GM19452 (cell line): ENCODE results near the gene KMT5C.
"Not testable (repeated sequence)": the region's sequence is repeated elsewhere in the genome, so short reads cannot be mapped to it uniquely, and the experiment has no call there.

Experiments used
- ATAC-seq: cut with Tn5 transposase; IDR thresholded peaks from one replicate; pipeline ENCODE4 v1.9.1; 2021; ENCODE audit not compliant: unreplicated experiment

KMT5C gene

DNA sequence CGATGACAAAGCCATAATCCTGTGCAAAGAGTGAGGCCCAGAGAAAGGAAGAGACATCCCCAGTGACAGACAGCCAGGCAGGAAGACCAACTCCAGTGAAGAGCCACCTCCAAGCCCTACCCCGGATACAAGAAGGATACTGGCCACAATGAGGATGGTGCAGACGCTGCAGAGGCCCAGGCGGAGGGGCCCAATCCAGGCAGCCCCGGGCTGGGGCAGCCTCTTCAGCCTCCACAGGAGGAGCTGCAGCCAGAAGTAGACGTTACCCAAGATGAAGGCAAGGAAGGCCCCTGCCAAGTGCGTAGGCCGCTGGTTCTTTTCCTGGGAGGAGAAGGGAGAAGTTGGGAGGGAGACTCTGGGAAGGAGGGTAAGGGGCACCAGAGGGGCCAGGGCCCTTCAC lies 23.0 kb upstream of the KMT5C start:
- ATAC-seq, result no peak

GRCh38 chr19:55319785-55320184 lies 19.9 kb upstream of the KMT5C start:
- ATAC-seq, result no peak

- ATAC-seq, result no peak
Observed at GRCh38 chr19:55320844-55321419, 18.7 kb upstream of the KMT5C start.

GRCh38 chr19:55321466-55322137 lies 18.1 kb upstream of the KMT5C start:
- no peak for ATAC-seq

GRCh38 chr19:55322204-55322885 lies 17.3 kb upstream of the KMT5C start:
- no peak for ATAC-seq

GRCh38 chr19:55324662-55325061 lies 15.0 kb upstream of the KMT5C start:
- no peak for ATAC-seq

GRCh38 chr19:55325172-55325571 lies 14.5 kb upstream of the KMT5C start, which contains the start of gene TMEM150B:
TSS of gene TMEM150B (minus strand) at chr19:55325341. CDS start at chr19:55321036, 4,305 bp downstream.
- no peak for ATAC-seq

DNA sequence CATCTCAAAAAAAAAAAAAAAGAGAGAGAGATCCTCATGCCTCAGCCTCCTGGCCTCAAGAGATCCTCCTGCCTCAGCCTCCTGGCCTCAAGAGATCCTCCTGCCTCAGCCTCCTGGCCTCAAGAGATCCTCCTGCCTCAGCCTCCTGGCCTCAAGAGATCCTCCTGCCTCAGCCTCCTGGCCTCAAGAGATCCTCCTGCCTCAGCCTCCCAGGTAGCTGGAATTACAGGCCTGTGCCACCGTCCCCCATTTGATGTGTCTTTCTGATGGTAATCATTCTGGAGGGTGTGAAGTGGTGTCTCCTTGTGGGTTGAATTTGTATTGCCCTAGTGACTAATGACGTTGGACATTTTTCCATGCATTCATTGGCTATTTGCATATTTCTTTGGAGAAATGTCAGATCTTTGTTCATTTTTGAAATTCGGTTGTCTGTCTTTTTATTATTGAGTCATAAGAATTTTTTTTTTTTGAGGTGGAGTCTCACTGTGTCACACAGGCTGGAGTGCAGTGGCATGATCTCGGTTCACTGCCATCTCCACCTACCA lies 10.8 kb upstream of the KMT5C start:
- ATAC-seq, result not testable (repeated sequence)

DNA sequence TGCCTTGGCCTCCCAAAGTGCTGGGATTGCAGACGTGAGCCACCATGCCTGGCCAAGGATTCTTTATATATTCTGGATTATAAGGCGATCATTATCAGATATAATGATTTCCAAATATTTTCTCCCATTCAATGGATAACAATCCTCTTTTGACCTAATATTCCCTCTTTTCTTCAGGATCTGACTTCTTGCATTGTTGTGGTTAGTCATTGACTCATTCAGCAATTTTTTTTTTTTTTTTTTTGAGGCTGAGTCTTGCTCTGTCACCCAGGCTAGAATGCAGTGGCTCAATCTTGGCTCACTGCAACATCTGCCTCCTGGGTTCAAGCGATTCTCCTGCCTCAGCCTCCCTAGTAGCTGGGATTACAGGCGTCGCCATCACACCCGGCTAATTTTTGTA lies 9.9 kb upstream of the KMT5C start:
- ATAC-seq, result not testable (repeated sequence)

DNA sequence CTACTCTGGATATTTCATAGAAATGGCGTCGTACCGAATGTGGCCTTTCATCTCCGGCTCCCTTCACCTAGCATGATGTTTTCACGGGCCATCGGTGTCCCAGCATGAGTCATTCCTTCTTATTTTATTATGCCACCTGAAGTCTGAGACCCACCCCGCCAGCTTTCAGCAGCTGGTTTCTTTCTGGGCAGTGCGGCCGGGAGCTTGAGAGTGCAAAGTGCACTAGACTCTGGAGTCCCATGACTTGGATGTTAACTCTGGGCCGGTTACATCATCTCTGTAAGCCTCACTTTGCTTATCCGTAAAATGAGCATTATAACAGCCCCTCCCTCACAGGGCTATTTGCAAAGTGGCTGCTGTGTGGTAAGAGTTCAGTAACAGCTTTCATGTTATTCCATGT lies 5.8 kb upstream of the KMT5C start:
- no peak for ATAC-seq

- no peak for ATAC-seq
Observed at GRCh38 chr19:55336101-55336500, 3.6 kb upstream of the KMT5C start.

DNA sequence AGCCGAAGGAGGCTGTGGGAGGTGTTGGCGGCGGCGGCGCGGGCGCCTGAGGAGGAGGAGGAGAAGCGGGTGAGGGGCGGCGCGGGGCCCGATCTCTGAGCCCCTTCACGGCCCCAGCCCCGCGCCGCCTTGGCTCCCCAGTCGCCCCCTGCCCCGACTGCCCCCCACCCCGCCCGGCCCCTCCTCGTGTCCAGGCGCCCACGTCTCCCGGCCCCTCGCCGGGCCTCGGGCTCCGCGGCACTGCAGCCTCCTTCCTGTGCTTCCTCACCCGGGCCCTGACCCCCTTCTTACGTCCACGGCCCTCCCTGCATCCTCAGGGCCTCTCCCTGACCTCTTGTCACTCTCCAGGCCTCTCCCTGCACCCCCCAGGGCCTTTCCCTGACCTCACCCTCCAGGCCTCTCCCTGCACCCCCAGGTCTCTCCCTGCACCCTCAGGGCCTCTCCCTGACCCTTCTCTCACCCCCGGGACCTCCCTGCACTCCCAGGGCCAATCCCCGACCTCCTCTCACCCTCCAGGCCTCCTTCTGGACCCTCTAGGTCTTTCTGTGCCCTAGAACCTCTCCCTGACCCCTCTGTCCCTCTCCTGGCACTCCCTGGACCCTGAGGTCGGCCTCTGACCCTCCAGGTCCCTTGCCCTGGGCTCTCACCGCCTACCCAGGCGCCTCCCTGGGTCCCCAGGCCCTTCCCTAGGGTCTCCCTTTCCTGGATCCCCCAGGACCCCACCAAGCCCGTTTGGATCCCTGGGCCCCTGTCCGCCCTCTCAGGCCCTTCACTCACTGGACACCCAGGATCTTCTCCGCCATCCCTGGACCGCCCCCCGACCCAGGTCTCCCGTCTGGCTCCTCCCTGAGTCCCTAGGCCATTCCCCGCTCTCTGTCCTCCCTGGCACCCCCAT lies 460 bp downstream of the KMT5C start:
- ATAC-seq, result no peak

DNA sequence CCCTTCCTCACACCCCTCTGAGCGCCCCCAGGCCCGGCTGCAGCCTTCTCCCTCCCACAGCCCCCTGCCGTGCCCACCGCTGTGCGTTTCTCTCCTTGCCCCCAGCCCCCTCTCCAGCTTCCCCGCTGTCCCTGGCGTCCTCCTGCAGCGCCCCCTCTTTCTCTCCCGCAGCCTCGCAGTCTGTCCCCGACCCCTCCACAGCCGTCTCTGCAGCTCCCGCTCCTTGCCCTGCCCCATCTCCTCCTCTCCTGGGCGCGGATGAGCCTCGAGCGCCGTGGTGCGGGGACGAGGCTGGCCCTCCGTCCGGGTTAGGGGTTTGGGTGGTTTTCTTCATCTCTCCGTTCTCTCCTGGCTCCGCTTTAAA lies 1.1 kb downstream of the KMT5C start:
- ATAC-seq, result no peak

- ATAC-seq, result no peak
Observed at GRCh38 chr19:55341171-55341588, 1.5 kb downstream of the KMT5C start.

DNA sequence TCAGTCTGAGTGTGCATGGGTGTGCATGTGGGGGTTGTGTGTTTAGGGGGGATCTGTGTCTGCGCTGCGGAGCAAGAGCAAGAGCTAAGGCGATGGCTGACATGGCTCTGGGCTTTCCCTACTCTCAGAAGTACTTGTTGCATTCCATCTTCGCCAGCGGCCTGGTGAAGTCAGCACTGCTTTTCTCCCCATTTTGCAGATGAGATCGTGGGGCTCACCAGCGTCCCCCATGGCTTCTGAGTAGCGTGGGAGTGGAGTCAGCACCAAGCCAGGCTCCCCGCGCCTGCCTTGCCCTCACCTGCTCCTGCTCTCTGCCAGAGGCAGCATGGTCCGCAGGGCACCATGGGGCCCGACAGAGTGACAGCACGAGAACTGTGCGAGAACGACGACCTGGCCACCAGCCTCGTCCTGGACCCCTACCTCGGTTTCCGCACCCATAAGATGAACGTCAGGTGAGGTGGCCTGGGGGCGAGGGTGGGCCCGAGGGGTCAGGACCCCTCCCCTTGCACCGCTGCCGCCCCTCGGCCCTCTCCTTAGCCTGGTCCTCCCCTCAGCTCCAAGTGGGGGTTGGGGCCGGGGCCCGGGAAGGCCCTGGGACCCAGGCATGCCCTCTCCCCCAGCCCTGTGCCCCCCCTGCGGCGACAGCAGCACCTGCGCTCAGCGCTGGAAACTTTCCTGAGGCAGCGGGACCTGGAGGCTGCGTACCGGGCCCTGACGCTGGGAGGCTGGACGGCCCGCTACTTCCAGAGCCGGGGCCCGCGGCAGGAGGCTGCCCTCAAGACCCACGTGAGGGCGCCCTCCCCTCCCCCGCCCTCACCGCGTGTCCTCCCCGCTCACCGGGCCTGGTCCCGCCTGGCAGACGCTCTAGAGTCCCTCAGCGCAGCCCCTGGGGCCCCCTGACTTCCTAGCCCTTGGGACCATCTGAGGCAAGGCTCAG lies 2.2 kb downstream of the KMT5C start:
- no peak for ATAC-seq

- ATAC-seq, result no peak
Observed at GRCh38 chr19:55344444-55344843, 4.8 kb downstream of the KMT5C start.

- no peak for ATAC-seq
Observed at GRCh38 chr19:55345101-55345817, 5.6 kb downstream of the KMT5C start.

GRCh38 chr19:55345818-55346724 lies 6.4 kb downstream of the KMT5C start:
- no peak for ATAC-seq
